ENCODE measurements around the gene PTPN22.

PTPN22 gene

GRCh38 chr1:113870778-113871177, 734 bp downstream of the PTPN22 start:
- no peak for DNase-seq (ENCODE audit: low read depth, low spot score)
- CTCF ChIA-PET, result interaction anchor here (1.4 kb wide), 1 partner anchor 35 kb away, joined by 3 read pairs; no protein-coding TSS in a partner anchor
- POLR2A ChIA-PET, result no interaction called here
- no peak overlapping the region for H3K4me3 ChIP-seq (ENCODE audit: low read depth, low read length)
- no peak for TF ChIP-seq CTCF (IDR thresholded peaks at IDR 0.05; ENCODE audit: insufficient read depth, low read length, missing control alignments)

- DNase-seq (ENCODE audit: low read depth, low spot score), result no peak
- TF ChIP-seq CTCF (IDR thresholded peaks at IDR 0.05; ENCODE audit: insufficient read depth, low read length, missing control alignments), result no peak
- ChIA-PET POLR2A (no interaction called here), CTCF (interaction anchor here (0.6 to 1.3 kb wide), 3 partner anchors 8 to 13 kb away, joined by 3 to 9 read pairs (median 4); no protein-coding TSS in a partner anchor)
- no peak overlapping the region for H3K4me3 ChIP-seq (ENCODE audit: low read depth, low read length)
Observed at GRCh38 chr1:113868387-113869083, 3.0 kb downstream of the PTPN22 start.

- ChIA-PET POLR2A (no interaction called here), CTCF (interaction anchor here (1.5 kb wide), 1 partner anchor 69 kb away, joined by 6 read pairs; no protein-coding TSS in a partner anchor)
- no peak for TF ChIP-seq CTCF (IDR thresholded peaks at IDR 0.05; ENCODE audit: insufficient read depth, low read length, missing control alignments)
- no peak overlapping the region for H3K4me3 ChIP-seq (ENCODE audit: low read depth, low read length)
- DNase-seq (ENCODE audit: low read depth, low spot score), result no peak
Observed at GRCh38 chr1:113861641-113862040, 9.9 kb downstream of the PTPN22 start.

- no peak overlapping the region for H3K4me3 ChIP-seq (ENCODE audit: low read depth, low read length)
- ChIA-PET POLR2A (no interaction called here), CTCF (interaction anchor here (0.6 to 2.3 kb wide), 4 partner anchors 8 to 86 kb away, joined by 3 to 24 read pairs (median 4); no protein-coding TSS in a partner anchor)
- TF ChIP-seq CTCF (IDR thresholded peaks at IDR 0.05; ENCODE audit: insufficient read depth, low read length, missing control alignments), result no peak
- DNase-seq (ENCODE audit: low read depth, low spot score), result peak; percentile 19
Observed at GRCh38 chr1:113860891-113861290, 10.6 kb downstream of the PTPN22 start.

- ChIA-PET CTCF (interaction anchor here (0.9 to 2.3 kb wide), 2 partner anchors 25 to 45 kb away, joined by 3 to 24 read pairs; partner anchors contain the start of gene AP4B1), POLR2A (interaction anchor here (0.5 kb wide), 1 partner anchor 100 kb away, joined by 3 read pairs; no protein-coding TSS in a partner anchor)
- H3K4me3 ChIP-seq (ENCODE audit: low read depth, low read length), result no peak overlapping the region
- no peak for DNase-seq (ENCODE audit: low read depth, low spot score)
- no peak for TF ChIP-seq CTCF (IDR thresholded peaks at IDR 0.05; ENCODE audit: insufficient read depth, low read length, missing control alignments)
Observed at GRCh38 chr1:113859478-113860175, 11.9 kb downstream of the PTPN22 start.

- POLR2A ChIA-PET, result no interaction called here
- CTCF ChIA-PET, result interaction anchor here (2.3 kb wide), 1 partner anchor 24 kb away, joined by 24 read pairs; no protein-coding TSS in a partner anchor
Observed at GRCh38 chr1:113858982-113859381, 12.5 kb downstream of the PTPN22 start.

More at GRCh38 chr1:113858982-113859381, 12.5 kb downstream of the PTPN22 start:
- TF ChIP-seq CTCF (IDR thresholded peaks at IDR 0.05; ENCODE audit: insufficient read depth, low read length, missing control alignments), result no peak
- H3K4me3 ChIP-seq (ENCODE audit: low read depth, low read length), result no peak overlapping the region
- no peak for DNase-seq (ENCODE audit: low read depth, low spot score)

Data from AG04449 (cell line).